GM20431 (cell line): ENCODE data around the gene ENOX1.

Source experiments
- in situ Hi-C: fragments of 300-500 bp; cut with MseI, MboI; formaldehyde crosslinking; loops from one replicate; pipeline ENCODE4 v1.15.0; 2020; ENCODE audit warnings: low sequenced_read_pairs; ENCODE audit not compliant: unreplicated experiment

The ENOX1 gene

GRCh38 chr13:43246382-43246781 is 540.4 kb downstream of the ENOX1 start:
- in situ Hi-C loops: no loop called here

GRCh38 chr13:43245374-43245964 is 541.3 kb downstream of the ENOX1 start:
- in situ Hi-C loops: no loop called here

GRCh38 chr13:43244481-43244880 is 542.3 kb downstream of the ENOX1 start:
- in situ Hi-C loops: no loop called here

- in situ Hi-C loops: no loop called here
Observed at GRCh38 chr13:43243711-43244110, 543.1 kb downstream of the ENOX1 start.

- in situ Hi-C loops: no loop called here
Observed at GRCh38 chr13:43242040-43242439, 544.7 kb downstream of the ENOX1 start.

GRCh38 chr13:43240278-43240677 is 546.5 kb downstream of the ENOX1 start:
- in situ Hi-C loops: no loop called here

DNA sequence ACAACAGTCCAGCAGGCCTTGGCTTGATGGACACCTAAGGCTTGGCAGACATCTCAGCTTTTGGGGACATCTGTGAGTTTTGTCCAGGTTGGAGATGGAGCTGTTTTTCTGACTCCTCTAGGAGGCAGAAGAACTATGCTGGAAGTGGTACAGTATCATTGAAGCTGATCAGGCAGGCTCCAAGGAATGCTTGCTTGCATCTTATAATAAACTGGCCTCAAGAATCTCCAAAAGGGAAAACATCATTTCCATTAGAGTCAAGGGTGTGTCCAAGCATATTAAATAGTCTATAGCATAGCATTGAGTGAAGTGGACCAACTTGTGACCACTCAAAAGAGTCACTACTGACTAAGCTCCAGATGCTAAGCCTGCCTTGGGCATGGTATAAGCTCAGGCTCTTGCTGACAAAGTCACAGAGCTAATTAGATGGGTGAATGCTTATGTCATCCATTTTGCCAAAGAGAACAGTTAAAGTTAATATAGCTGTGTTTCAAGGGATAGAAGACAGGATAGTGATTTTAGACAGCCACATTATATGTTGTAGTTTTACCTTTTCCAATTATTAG is 547.4 kb downstream of the ENOX1 start:
- in situ Hi-C loops: no loop called here

GRCh38 chr13:43238341-43239083 is 548.3 kb downstream of the ENOX1 start:
- in situ Hi-C loops: no loop called here

GRCh38 chr13:43237616-43238015 is 549.2 kb downstream of the ENOX1 start:
- in situ Hi-C loops: no loop called here

- in situ Hi-C loops: no loop called here
Observed at GRCh38 chr13:43235028-43235427, 551.7 kb downstream of the ENOX1 start.

DNA sequence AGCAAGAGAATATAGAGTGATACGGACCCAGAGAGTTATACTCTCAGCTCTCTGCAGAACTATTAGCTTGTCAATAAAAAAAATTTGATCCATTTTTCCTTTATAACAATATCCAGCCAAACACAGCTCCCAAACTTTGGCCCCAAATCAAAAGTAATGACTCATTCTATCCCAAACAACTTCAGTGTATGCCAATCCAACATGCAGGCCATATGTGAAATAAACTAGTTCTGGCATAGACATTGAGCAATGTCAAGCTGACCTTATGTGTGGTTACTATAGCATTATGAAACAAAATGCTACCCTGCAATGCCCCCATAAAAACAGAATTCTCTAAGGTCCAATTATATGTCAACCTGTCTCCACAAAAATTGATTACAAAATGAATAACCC is 553.9 kb downstream of the ENOX1 start:
- in situ Hi-C loops: no loop called here

DNA sequence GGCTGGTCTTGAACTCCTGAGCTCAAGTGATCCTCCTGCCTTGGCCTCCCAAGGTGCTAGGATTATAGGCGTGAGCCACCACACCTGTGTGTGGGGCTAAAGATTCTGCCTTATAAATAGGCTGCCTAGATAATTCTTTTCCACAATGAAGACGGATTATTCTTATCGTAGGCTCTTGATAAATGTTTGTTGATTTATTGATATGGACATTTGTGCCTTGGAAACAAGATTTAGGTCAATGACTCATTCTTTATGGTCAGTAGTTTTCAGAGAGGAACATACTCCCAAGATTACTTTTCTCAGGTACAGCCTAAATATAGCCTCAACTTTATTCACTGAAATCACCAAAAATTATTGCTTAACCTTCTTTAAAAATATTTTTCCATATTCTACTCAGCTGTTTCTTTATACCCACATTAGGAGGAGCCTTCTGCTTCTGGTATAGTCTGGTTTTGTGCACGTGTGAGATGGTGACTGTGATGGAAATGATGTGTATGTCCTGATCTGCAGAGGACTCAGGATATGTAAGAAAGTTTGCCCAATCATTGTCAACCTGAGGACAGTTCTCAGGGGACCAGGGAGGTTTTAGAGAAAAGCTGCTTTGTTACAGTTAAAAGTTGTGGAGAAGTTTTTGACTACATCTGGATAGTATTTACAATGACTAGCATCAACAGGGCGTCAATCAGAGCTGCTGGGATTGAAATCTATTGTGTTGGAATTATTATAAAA is 554.5 kb downstream of the ENOX1 start:
- in situ Hi-C loops: no loop called here

DNA sequence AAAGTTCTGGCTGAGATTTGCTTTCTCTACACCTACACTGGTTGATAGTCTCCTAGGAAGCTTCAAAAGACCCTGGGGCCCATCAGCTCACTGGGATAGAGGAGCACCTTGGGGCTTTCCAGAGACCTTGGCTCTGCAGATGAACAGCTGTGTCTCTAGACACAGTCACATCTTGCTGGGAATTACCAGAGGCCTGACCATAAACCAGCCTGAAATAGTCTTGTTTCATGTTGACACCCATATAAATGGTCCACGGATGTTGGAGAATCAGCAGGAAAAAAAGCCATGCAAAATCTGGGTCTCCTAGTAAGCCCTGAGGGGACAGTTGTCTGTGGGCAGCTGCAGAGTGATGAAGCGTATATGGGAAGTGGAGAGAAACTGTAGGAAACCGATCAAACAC is 555.8 kb downstream of the ENOX1 start:
- in situ Hi-C loops: no loop called here

GRCh38 chr13:43229506-43229905 is 557.3 kb downstream of the ENOX1 start:
- in situ Hi-C loops: no loop called here

GRCh38 chr13:43227721-43228120 is 559.1 kb downstream of the ENOX1 start:
- in situ Hi-C loops: no loop called here

- in situ Hi-C loops: no loop called here
Observed at GRCh38 chr13:43223216-43223615, 563.6 kb downstream of the ENOX1 start.

DNA sequence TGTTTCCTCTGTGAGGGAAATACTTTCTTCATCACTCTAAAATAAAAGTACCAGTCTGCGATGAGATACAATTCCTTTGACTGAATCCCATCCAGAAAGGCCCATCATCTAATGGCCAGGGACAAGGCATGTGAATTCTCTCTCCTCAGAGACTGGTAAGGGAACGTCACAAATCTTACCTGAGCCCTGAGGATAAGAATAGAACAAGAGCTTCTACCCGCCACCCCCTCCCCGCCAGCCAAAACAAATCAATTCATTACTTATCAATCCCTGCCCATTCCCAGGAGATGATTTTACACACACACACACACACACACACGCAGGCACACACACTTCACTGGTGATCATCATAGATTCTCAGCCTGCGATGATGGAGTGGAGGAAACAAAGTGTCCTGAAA is 564.7 kb downstream of the ENOX1 start:
- in situ Hi-C loops: no loop called here

DNA sequence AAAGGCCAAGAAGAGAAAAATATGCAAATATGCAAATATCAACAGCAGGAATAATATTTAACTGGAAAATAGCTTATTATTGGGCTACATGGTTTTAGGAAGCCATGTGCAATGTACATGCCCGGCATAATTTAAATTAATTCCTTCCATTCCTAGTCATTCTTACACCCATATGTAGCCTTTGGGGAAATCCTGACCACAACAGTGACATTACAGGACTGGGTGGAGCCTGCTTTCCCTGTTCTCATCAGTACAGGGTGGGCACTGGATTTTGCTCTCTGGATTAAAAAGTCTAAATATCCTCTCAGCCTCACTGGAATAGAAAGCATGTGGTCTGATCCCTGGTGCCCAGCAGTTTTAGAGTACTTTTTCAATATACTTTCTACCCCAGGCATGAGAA is 565.2 kb downstream of the ENOX1 start:
- in situ Hi-C loops: no loop called here

- in situ Hi-C loops: no loop called here
Observed at GRCh38 chr13:43220873-43221595, 565.7 kb downstream of the ENOX1 start.

DNA sequence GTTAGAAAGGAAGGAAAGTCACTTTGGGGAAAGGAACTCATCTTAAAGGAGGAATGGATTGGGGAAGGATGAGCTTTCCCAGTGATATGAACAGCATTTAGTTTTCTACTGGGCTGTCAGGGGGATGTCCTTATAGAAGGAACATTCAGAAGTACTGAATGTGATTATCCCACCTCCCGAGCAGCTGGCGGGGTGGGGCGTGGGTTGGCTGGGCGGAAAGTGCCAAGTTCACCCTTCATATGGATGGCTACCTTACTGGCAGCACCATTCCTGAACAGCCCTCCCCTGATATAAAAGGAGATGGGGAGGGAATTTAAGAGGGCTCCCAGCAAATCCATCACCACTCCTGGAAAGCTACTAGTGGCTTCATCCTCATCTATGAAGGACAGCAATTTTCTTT is 572.6 kb downstream of the ENOX1 start:
- in situ Hi-C loops: no loop called here
